Lower leg skin (tissue), 3 donors: ENCODE results near the gene AKR1A1.

Source experiments
- POLR2A ChIP-seq, 2 donors: fragments of 450-650 bp; IDR thresholded peaks; one replicate each; pipeline ENCODE4 v1.6.1; 2016 to 2017; ENCODE audit warnings: antibody characterized with exemption in 2 of 2, mild to moderate bottlenecking in 1 of 2, moderate library complexity in 1 of 2
- TF ChIP-seq, protein P1 (sequence below), 3 donors: fragments of 450-650 bp; IDR thresholded peaks; one replicate each; pipeline ENCODE4 v1.5.1; 2016; ENCODE audit warnings: antibody characterized with exemption in 3 of 3, mild to moderate bottlenecking in 3 of 3, moderate library complexity in 2 of 3

GRCh38 chr1:45584351-45585109 is 33.9 kb downstream of the AKR1A1 start:
- TF ChIP-seq, protein P1, sequence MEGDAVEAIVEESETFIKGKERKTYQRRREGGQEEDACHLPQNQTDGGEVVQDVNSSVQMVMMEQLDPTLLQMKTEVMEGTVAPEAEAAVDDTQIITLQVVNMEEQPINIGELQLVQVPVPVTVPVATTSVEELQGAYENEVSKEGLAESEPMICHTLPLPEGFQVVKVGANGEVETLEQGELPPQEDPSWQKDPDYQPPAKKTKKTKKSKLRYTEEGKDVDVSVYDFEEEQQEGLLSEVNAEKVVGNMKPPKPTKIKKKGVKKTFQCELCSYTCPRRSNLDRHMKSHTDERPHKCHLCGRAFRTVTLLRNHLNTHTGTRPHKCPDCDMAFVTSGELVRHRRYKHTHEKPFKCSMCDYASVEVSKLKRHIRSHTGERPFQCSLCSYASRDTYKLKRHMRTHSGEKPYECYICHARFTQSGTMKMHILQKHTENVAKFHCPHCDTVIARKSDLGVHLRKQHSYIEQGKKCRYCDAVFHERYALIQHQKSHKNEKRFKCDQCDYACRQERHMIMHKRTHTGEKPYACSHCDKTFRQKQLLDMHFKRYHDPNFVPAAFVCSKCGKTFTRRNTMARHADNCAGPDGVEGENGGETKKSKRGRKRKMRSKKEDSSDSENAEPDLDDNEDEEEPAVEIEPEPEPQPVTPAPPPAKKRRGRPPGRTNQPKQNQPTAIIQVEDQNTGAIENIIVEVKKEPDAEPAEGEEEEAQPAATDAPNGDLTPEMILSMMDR (IDR thresholded peaks at IDR 0.05): no peak
- TF ChIP-seq POLR2A (IDR thresholded peaks at IDR 0.05): no peak
